CD4-positive, alpha-beta memory T cell (primary cell): ENCODE measurements around the gene IFIT3. TPM values are rescaled to one million over a fixed set of nuclear protein-coding genes. Genes with fewer than 3 reads are reported as not detected.
A peak's percentile ranks its signal among the peaks of the same experiment; 100 is the strongest.

Source experiments
- CTCF ChIA-PET: fragments of 350-600 bp; sonication (Branson Sonifier 250); formaldehyde crosslinking; loops from one replicate; lab custom pipeline; 2021; ENCODE audit warnings: inconsistent platforms; ENCODE audit not compliant: partially characterized antibody; lab: Charles Lee
- POLR2A ChIA-PET: fragments of 350-600 bp; sonication (Branson Sonifier 250); formaldehyde crosslinking; loops from one replicate; lab custom pipeline; 2021; ENCODE audit not compliant: partially characterized antibody; lab: Charles Lee
- DNase-seq, 5 donors: peaks; one replicate each; pipeline versions ENCODE4 v3.0.0 to v3.0.0-alpha.2; 2020 to 2022; ENCODE audit warnings: mixed read lengths in 1 of 5
- H3K27ac ChIP-seq: one replicate; pipeline ENCODE4 v1.7.0; 2013; ENCODE audit warnings: low read depth, low read length
- H3K27me3 ChIP-seq: 2 replicates; pipeline ENCODE4 v1.7.0; 2013; ENCODE audit warnings: mild to moderate bottlenecking, low read length, moderate library complexity; ENCODE audit not compliant: insufficient read depth
- H3K36me3 ChIP-seq: 2 replicates; pipeline ENCODE4 v1.7.0; 2013; ENCODE audit warnings: mild to moderate bottlenecking, low read length, moderate library complexity; ENCODE audit not compliant: insufficient read depth
- H3K4me1 ChIP-seq: 2 replicates; pipeline ENCODE4 v1.7.0; 2013; ENCODE audit warnings: mild to moderate bottlenecking, low read length, moderate library complexity; ENCODE audit not compliant: insufficient read depth
- H3K4me3 ChIP-seq, 2 donors: one replicate each; pipeline ENCODE4 v1.7.0; 2013; ENCODE audit warnings: low read length in 2 of 2, mild to moderate bottlenecking in 1 of 2
- H3K9me3 ChIP-seq, 2 donors: one replicate each; pipeline ENCODE4 v1.7.0; 2013; ENCODE audit warnings: low read length in 2 of 2, control low read depth in 1 of 2; ENCODE audit not compliant: control insufficient read depth in 1 of 2
- H3K27ac Mint-ChIP-seq, 7 donors: one replicate each; pipeline ENCODE4 v1.8.0; 2020 to 2021; ENCODE audit warnings: mixed read lengths in 7 of 7, mild to moderate bottlenecking in 6 of 7, inconsistent platforms in 3 of 7, moderate library complexity in 3 of 7
- H3K27me3 Mint-ChIP-seq, 2 donors: one replicate each; pipeline ENCODE4 v1.8.0; 2020 to 2021; ENCODE audit warnings: mixed read lengths in 2 of 2
- H3K36me3 Mint-ChIP-seq, 2 donors: one replicate each; pipeline ENCODE4 v1.8.0; 2020 to 2021; ENCODE audit warnings: mixed read lengths in 2 of 2, inconsistent platforms in 1 of 2, mild to moderate bottlenecking in 1 of 2
- H3K4me1 Mint-ChIP-seq, 4 donors: one replicate each; pipeline ENCODE4 v1.8.0; 2020 to 2021; ENCODE audit warnings: mixed read lengths in 4 of 4, mild to moderate bottlenecking in 1 of 4
- H3K4me3 Mint-ChIP-seq, 8 donors: one replicate each; pipeline ENCODE4 v1.8.0; 2020 to 2021; ENCODE audit warnings: mixed read lengths in 8 of 8, mild to moderate bottlenecking in 7 of 8, moderate library complexity in 6 of 8, inconsistent platforms in 3 of 8
- H3K9me3 Mint-ChIP-seq, 8 donors: one replicate each; pipeline ENCODE4 v1.8.0; 2020 to 2021; ENCODE audit warnings: mixed read lengths in 8 of 8, mild to moderate bottlenecking in 5 of 8, inconsistent platforms in 3 of 8, moderate library complexity in 1 of 8
- intact Hi-C: fragments of 100-400 bp; cut with micrococcal nuclease; formaldehyde crosslinking; loops from one replicate; pipeline ENCODE4 v1.15.1; 2023
- polyA plus RNA-seq, 2 donors: library from polyadenylated mRNA; unstranded; fragments of 300-500 nt; fragmentation: Illumina TruSeq; gene quantifications; one replicate each; pipeline ENCODE4 v1.2.3, GENCODE V29; 2021
- total RNA-seq, 2 experiments: library from RNA; stranded (reverse); gene quantifications; one replicate each; pipeline ENCODE4 v1.2.3, GENCODE V29; 2021

IFIT3 gene
- total and polyA plus RNA-seq, 4 experiments from 2014 or later: 3.1 to 10.4 (median 4.2) TPM

DNA sequence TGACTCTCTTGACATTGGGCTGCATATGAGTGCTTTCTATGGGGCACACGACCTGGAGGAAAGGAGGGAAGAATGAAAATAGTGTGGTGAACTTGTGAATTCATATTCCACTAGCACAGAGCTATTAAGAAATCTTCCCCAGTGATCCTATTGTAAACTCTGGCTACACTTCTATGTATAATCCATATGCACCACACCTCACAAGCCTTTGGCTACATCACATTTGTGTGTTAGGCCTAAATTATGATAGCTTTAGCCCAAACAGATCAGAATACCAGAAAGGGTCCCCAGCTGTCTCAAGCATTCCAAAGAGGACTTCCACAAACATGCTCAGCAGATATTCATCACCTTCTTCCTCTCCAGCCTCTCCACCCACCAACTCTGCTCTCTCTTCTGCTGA lies 40.3 kb downstream of the IFIT3 start:
- ChIA-PET CTCF (interaction anchor here (0.9 to 3.6 kb wide), 11 partner anchors 10 to 112 kb away, joined by 4 to 24 read pairs (median 6); partner anchors contain the start of genes IFIT1B and IFIT2), POLR2A (interaction anchor here (1.6 kb wide), 1 partner anchor 33 kb away, joined by 5 read pairs; no protein-coding TSS in a partner anchor)
- peaks cover 2% of the 10 kb centered on the region in 2 donors for H3K27me3 Mint-ChIP-seq
- Histone ChIP-seq H3K36me3 (no peaks in the 10 kb centered on the region), H3K27me3 (no peaks in the 10 kb centered on the region), H3K4me1 (peaks cover 19% of the 10 kb centered on the region), H3K27ac (no peak overlapping the region), H3K4me3 (no peak overlapping the region), H3K9me3 (no peaks in the 10 kb centered on the region)
- intact Hi-C loops: loop anchor here (2.0 to 5.0 kb wide), 2 partner anchors 67 to 194 kb away; no protein-coding TSS in a partner anchor
- peaks cover 0 to 6% (median 0%) of the 10 kb centered on the region in 8 donors for H3K9me3 Mint-ChIP-seq
- H3K27ac Mint-ChIP-seq: peak overlapping the region in 2 of 7 donors; percentile 75 to 78
- DNase-seq: no peak
- H3K36me3 Mint-ChIP-seq: no peaks in the 10 kb centered on the region
- peaks cover 16 to 21% (median 19%) of the 10 kb centered on the region in 4 donors for H3K4me1 Mint-ChIP-seq
- H3K4me3 Mint-ChIP-seq: no peak overlapping the region

DNA sequence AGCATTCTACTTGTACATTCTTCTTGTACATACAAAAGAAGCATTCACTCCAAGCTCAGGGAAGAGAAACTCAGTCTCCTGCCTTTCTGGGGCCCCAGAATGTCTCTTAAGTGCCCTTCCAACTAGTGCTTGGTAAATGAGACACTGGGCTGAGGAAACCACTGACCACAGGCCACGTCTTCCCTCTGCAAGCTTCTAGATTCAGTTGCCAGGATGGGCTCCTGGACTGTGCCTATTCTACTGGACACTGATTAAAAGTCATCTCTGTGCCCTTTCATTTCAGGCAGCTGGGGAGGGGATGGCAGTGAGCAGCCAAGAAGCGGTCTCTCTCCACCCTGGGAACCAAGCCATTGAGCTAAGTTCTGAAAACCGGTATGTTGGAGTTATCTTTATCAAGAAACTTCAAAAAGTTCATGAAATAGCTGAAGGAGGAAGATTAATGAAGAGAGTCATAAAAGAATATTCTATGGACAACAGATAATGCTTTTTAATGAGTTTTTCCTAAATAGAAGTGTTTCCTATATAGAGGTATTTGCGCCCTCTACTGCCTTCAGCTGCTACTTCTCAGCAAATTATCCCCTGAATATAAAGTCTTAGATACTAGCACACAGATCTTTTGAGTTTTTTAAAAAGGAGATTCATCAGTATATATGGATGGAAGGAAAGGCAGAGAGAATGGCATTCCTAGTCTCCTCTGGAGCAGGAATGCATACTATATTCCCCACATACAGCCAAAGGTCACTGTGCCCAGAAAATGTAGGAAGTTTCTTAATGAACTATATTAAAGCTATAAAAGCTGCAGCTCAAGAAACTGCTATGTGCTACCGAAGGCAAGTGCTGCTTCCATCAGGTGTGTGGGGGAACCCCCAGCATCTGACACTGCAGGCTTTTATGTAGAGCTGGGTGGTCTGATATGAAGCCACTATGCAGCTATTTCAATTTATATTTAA lies 41.6 kb downstream of the IFIT3 start:
- Mint-ChIP-seq H3K4me3 (no peak overlapping the region), H3K9me3 (peaks cover 0 to 6% (median 0%) of the 10 kb centered on the region in 8 donors), H3K27me3 (peaks cover 2% of the 10 kb centered on the region in 2 donors), H3K36me3 (no peaks in the 10 kb centered on the region), H3K27ac (no peak overlapping the region), H3K4me1 (peaks cover 11 to 17% (median 13%) of the 10 kb centered on the region in 4 donors)
- CTCF ChIA-PET: interaction anchor here (0.6 to 3.6 kb wide), 30 partner anchors 9 to 193 kb away, joined by 3 to 24 read pairs (median 4); partner anchors contain the start of genes IFIT1, IFIT1B, IFIT2 and IFIT3
- POLR2A ChIA-PET: interaction anchor here (1.6 to 1.7 kb wide), 2 partner anchors 34 to 67 kb away, joined by 5 to 9 read pairs; partner anchors contain the start of gene IFIT2
- Histone ChIP-seq H3K4me1 (peaks cover 15% of the 10 kb centered on the region), H3K36me3 (no peaks in the 10 kb centered on the region), H3K27ac (no peak overlapping the region), H3K27me3 (no peaks in the 10 kb centered on the region), H3K4me3 (no peak overlapping the region), H3K9me3 (no peaks in the 10 kb centered on the region)
- DNase-seq: peak in 4 of 5 donors; percentile 16 to 22 (median 19)
- intact Hi-C loops: loop anchor here (1.0 to 5.0 kb wide), 3 partner anchors 69 to 193 kb away; no protein-coding TSS in a partner anchor

- peaks cover 0 to 1% (median 0%) of the 10 kb centered on the region in 8 donors for H3K9me3 Mint-ChIP-seq
- Histone ChIP-seq H3K4me3 (no peak overlapping the region), H3K36me3 (no peaks in the 10 kb centered on the region), H3K27ac (no peak overlapping the region), H3K4me1 (peaks cover 15% of the 10 kb centered on the region), H3K27me3 (no peaks in the 10 kb centered on the region), H3K9me3 (no peaks in the 10 kb centered on the region)
- no peak overlapping the region for H3K4me3 Mint-ChIP-seq
- ChIA-PET POLR2A (no interaction called here), CTCF (interaction anchor here (1.2 to 1.3 kb wide), 2 partner anchors 76 to 192 kb away, joined by 3 read pairs; no protein-coding TSS in a partner anchor)
- intact Hi-C loops: no loop called here
- H3K4me1 Mint-ChIP-seq: peaks cover 11 to 17% (median 11%) of the 10 kb centered on the region in 4 donors
- no peak for DNase-seq
- H3K27ac Mint-ChIP-seq: no peak overlapping the region
- H3K27me3 Mint-ChIP-seq: peaks cover 2% of the 10 kb centered on the region in 2 donors
- no peaks in the 10 kb centered on the region for H3K36me3 Mint-ChIP-seq
Observed at GRCh38 chr10:89371079-89371478, 43.3 kb downstream of the IFIT3 start.

GRCh38 chr10:89371987-89372386 lies 44.2 kb downstream of the IFIT3 start:
- no peak overlapping the region for H3K4me3 ChIP-seq
- no peak overlapping the region for H3K27ac Mint-ChIP-seq
- no peaks in the 10 kb centered on the region for H3K36me3 ChIP-seq
- H3K36me3 Mint-ChIP-seq: no peaks in the 10 kb centered on the region
- no peaks in the 10 kb centered on the region for H3K9me3 ChIP-seq
- H3K9me3 Mint-ChIP-seq: no peaks in the 10 kb centered on the region
- DNase-seq: no peak
- H3K27ac ChIP-seq: no peak overlapping the region
- ChIA-PET CTCF (interaction anchor here (1.1 to 1.2 kb wide), 2 partner anchors 18 to 77 kb away, joined by 3 read pairs; no protein-coding TSS in a partner anchor), POLR2A (no interaction called here)
- peaks cover 2% of the 10 kb centered on the region in 2 donors for H3K27me3 Mint-ChIP-seq
- intact Hi-C loops: no loop called here
- peaks cover 9 to 14% (median 11%) of the 10 kb centered on the region in 4 donors for H3K4me1 Mint-ChIP-seq
- no peaks in the 10 kb centered on the region for H3K27me3 ChIP-seq
- peaks cover 15% of the 10 kb centered on the region for H3K4me1 ChIP-seq
- no peak overlapping the region for H3K4me3 Mint-ChIP-seq

DNA sequence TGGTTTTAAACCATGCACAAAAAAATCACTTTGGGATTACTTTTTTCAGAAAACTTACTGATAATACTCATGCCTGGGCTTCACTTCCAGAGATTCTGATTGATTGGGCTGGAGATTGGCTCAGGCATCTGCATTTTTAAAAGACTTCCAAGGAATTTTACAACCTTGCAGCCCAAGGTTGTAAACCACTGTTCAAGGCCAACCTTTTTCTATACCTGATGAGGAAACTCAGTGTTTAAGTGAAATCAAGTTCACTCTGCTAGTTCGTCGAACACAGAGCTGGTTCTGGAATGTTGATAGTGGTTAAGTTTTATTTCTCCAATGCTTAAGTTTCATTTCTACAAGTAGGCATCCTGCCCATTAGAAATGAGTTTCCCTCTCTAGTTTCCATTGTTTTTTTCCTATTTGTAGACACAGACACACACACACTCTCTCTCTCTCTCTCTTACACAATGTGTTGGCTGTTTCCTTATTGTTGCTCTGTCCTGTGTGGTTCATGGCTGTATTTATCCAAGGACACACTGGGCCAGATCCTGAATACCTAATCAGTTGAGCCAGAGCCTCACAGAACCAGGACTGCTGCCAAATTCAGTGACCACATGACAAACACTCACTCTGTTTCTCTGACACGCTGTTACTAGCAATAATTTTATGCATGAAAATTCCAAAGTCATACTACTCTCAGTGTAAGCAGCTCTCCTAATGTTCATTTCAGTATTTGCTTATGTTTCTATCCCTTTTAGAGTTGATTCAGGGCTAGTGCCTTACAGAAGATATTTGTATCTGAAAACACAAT lies 46.3 kb downstream of the IFIT3 start:
- no peaks in the 10 kb centered on the region for H3K36me3 ChIP-seq
- DNase-seq: no peak
- H3K4me1 ChIP-seq: peaks cover 4% of the 10 kb centered on the region
- H3K27ac Mint-ChIP-seq: no peak overlapping the region
- H3K27me3 Mint-ChIP-seq: peaks cover 2% of the 10 kb centered on the region in 2 donors
- H3K4me1 Mint-ChIP-seq: peaks cover 0 to 2% (median under 1%) of the 10 kb centered on the region in 4 donors
- H3K4me3 ChIP-seq: no peak overlapping the region
- intact Hi-C loops: no loop called here
- H3K9me3 ChIP-seq: no peaks in the 10 kb centered on the region
- no peaks in the 10 kb centered on the region for H3K36me3 Mint-ChIP-seq
- H3K9me3 Mint-ChIP-seq: no peaks in the 10 kb centered on the region
- H3K4me3 Mint-ChIP-seq: no peak overlapping the region
- POLR2A ChIA-PET: no interaction called here
- no peak overlapping the region for H3K27ac ChIP-seq
- no peaks in the 10 kb centered on the region for H3K27me3 ChIP-seq
- CTCF ChIA-PET: interaction anchor here (0.6 kb wide), 1 partner anchor 13 kb away, joined by 3 read pairs; no protein-coding TSS in a partner anchor

GRCh38 chr10:89374713-89375141 lies 46.9 kb downstream of the IFIT3 start:
- no peaks in the 10 kb centered on the region for H3K36me3 Mint-ChIP-seq
- DNase-seq: no peak
- H3K4me1 Mint-ChIP-seq: no peaks in the 10 kb centered on the region
- no peaks in the 10 kb centered on the region for H3K27me3 ChIP-seq
- H3K27ac ChIP-seq: no peak overlapping the region
- POLR2A ChIA-PET: no interaction called here
- no peaks in the 10 kb centered on the region for H3K4me1 ChIP-seq
- H3K4me3 Mint-ChIP-seq: no peak overlapping the region
- CTCF ChIA-PET: interaction anchor here (0.6 kb wide), 1 partner anchor 12 kb away, joined by 4 read pairs; no protein-coding TSS in a partner anchor
- H3K4me3 ChIP-seq: no peak overlapping the region
- H3K9me3 ChIP-seq: no peaks in the 10 kb centered on the region
- H3K27ac Mint-ChIP-seq: no peak overlapping the region
- H3K27me3 Mint-ChIP-seq: peaks cover 0 to 2% of the 10 kb centered on the region in 2 donors
- no peaks in the 10 kb centered on the region for H3K36me3 ChIP-seq
- H3K9me3 Mint-ChIP-seq: no peaks in the 10 kb centered on the region
- intact Hi-C loops: no loop called here
